ENCODE results near the gene ACTA1.
"Not testable (repeated sequence)": the region's sequence is repeated elsewhere in the genome, so short reads cannot be mapped to it uniquely, and the experiment has no call there.

The ACTA1 gene

DNA sequence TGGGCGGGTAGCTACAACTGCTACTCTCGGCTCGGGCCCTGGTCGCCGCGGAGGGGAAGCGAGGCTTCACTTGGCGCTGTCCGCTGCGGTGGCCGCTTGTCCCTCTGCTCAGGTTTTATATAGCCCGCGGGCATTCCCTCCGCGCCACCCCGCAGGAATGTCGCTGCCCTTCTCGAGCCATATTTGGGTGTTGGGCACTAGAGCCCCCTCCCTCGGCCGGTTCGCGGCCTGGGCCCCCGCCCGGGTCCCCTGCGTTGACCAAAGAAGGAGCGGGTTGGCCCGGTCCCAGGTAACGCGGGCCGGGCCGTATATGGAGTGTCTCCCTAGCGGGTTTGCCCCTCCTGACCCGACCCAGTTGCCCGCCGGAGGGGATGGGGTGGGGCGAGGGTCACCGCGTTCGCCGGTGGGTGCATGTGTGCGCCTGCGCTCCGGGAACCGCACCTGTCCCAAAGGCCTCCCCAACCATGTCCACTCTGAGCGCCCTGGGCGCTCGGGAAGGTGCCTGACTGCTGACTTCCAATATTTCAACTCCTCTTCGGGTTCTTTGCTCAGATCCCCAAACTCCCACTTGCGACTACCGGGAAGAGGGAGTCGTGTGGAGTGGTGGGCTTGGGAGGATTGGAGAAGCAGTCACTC is at the start of gene ACTA1:
ACTA1 (minus strand) TSS at position 90 of the 636 bp plus-strand sequence. CDS start 979 bp downstream, outside the sequence.
- no peak for DNase-seq (ENCODE audit: low read depth)

GRCh38 chr1:229482511-229482910 is 48.6 kb upstream of the ACTA1 start:
- DNase-seq (ENCODE audit: low read depth), result no peak

- no peak for DNase-seq (ENCODE audit: low read depth)
These were observed 46.6 kb upstream of the ACTA1 start for GRCh38 chr1:229480495-229480894.

DNA sequence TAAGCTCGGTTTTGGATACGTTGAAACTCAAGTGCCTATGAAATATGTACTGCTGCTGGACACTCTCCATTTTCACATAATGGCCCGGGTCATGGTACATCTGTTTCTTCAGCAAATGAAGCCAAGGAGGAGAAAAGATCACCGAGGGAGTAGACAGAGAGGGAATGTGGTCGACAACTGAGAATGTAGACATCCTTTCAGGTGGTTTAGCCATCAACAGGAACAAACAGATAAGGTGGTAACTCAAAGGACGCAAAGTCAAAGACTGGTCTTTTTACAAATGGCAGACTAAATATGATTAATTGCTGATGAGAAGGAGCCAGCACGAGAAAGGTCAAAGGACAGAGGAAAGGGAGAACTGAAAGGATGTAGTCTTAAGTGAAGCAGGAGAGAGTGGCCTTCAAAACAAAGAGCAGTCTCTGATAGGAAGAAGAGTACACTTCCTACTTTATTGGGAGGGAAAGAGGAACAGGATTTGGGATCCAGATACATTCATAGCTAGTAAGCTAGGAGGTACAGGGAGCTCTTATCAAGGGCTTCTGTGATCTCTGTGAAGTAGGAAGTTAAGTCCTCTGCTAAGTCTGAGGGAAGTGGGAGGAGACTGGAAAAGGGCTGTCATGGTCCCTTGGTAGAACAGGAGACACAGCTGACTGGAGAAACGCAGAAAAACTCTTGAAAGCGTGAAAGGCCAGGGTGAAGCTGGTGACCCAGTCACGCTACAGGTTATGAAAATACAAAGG is 45.9 kb upstream of the ACTA1 start:
- no peak for DNase-seq (ENCODE audit: low read depth)

- no peak for DNase-seq (ENCODE audit: low read depth)
These were observed 45.0 kb upstream of the ACTA1 start for GRCh38 chr1:229478852-229479251.

DNA sequence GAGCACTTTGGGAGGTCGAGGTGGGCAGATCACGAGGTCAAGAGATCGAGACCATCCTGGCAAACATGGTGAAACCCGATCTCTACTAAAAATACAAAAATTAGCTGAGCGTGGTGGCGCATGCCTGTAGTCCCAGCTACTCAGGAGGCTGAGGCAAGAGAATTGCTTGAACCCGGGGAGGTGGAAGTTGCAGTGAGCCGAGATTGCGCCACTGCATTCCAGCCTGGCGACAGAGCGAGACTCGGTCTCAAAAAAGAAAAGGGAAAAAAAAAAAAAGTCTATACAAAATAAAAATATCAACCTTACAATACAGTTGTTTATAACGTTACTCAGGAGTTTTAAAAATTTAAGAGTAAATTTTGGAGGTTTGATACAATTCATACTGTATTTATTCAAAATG is 42.0 kb upstream of the ACTA1 start:
- DNase-seq (ENCODE audit: low read depth), result not testable (repeated sequence)

- DNase-seq (ENCODE audit: low read depth), result no peak
These were observed 40.6 kb upstream of the ACTA1 start for GRCh38 chr1:229474509-229474908.

GRCh38 chr1:229471175-229471574 is 37.3 kb upstream of the ACTA1 start:
- no peak for DNase-seq (ENCODE audit: low read depth)

DNA sequence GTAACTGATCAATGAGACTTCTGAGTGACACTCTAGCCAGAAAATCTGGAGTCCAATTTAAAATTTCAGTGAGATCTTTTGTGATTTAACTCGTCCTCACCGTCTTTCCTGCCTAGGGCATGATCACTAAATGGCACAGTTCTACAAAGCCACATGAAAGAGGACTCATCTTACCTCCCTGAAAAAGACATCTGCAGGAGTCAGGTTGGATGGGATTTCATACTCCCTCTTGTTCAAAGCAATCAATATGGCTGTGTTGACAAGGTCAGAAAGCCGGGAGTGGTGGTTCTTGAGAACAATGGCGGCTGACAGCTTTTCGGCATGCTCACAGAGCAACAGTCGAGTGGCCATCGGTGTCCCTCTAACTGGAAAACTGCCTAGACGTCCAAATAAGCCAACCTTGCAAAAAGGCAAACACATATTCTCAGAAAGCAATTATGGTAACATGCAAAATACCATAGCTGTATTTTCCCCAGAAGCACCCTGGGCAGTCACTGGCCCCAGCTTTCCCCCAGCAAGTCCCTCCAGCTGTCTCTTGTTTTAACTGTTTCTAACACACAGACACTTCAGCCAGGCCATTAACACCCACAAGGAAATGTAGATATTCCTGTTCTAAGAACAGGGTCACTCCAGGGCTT is 36.6 kb upstream of the ACTA1 start:
- no peak for DNase-seq (ENCODE audit: low read depth)

DNA sequence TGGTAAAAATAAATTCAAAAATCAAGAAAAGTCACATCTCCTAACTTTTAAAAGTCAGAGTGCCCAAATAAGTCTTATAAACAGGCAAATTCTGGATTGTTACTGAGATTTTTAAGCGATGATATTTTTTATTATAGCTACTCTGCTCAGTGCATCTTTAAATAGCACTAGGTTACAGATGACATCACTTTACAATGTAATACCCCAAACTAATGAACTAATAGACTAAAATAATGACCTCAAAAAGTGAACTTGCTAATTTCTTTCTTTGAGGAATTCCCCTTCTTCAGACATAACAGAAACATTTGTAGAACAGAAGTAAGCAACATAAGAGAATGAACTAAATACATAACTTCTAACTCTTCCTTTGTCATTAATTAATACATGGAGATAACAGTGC is 33.0 kb upstream of the ACTA1 start:
- no peak for DNase-seq (ENCODE audit: low read depth)

GRCh38 chr1:229464672-229465071 is 30.8 kb upstream of the ACTA1 start:
- DNase-seq (ENCODE audit: low read depth), result no peak

DNA sequence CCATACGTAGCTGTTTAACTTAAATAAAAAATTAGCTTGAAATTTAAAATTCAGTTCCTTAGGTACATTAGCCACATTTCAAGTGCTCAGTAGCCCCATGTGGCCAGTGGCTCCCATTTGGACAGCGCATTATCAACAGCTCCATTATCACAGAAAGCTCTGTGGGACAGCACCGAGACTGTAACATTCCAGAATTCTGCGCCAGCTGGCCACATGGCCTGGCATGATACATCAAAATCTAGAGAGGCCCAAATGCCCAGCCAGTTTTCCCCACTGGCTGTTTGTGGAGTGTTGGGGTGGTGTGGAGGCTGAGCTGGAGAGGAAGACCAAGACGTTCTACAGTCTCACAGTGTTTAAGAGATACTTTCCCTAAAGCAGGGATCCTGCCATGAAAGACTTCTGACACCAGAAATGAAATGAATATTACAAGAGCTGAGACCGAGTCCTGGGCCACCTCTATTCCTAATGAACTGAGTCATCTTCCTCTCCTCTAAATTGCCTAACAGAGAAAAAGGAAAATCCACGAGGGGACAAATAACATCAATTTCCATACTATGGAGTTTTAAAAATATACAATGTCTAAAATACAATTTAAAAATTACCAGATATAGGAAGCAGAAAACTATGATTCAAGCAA is 27.3 kb upstream of the ACTA1 start:
- no peak for DNase-seq (ENCODE audit: low read depth)

- no peak for DNase-seq (ENCODE audit: low read depth)
These were observed 25.9 kb upstream of the ACTA1 start for GRCh38 chr1:229459815-229460214.

DNA sequence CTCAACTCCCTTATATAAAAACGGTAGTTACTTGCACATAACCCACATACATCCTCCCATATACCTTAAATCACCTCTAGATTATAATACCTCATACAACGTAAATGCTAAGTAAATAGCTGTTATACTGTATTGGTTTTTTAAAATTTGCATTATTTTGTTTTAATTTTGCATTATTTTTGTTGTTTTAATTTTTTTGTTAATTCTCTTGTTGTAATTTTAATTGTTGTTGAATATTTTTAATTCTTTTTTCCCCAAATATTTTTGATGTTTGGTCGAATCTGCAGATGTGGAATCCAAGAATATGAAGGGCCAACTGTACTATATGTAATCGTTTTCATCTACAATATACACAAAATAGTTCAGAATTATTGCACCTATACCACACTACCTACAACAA is 23.5 kb upstream of the ACTA1 start:
- no peak for DNase-seq (ENCODE audit: low read depth)

DNA sequence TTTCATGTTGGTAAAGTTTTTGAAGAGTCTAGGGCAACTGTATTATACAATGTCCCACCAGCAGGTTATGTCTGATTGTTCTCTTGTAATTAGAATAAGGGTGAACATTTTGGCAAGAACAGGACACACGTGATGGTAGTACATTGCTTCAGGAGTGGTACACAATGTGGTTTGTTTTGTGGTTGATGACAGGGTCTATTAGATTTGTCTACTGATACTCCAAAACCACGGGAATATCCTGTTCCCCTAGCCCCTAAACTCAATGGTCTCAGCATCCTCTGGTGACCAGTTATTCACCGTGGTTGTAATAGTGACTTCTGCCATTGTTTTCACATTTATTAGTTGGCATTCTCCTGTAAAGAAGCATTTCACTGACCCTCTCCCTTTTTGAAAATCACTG is 22.1 kb upstream of the ACTA1 start:
- DNase-seq (ENCODE audit: low read depth), result no peak

- DNase-seq (ENCODE audit: low read depth), result no peak
These were observed 20.2 kb upstream of the ACTA1 start for GRCh38 chr1:229454056-229454455.

DNA sequence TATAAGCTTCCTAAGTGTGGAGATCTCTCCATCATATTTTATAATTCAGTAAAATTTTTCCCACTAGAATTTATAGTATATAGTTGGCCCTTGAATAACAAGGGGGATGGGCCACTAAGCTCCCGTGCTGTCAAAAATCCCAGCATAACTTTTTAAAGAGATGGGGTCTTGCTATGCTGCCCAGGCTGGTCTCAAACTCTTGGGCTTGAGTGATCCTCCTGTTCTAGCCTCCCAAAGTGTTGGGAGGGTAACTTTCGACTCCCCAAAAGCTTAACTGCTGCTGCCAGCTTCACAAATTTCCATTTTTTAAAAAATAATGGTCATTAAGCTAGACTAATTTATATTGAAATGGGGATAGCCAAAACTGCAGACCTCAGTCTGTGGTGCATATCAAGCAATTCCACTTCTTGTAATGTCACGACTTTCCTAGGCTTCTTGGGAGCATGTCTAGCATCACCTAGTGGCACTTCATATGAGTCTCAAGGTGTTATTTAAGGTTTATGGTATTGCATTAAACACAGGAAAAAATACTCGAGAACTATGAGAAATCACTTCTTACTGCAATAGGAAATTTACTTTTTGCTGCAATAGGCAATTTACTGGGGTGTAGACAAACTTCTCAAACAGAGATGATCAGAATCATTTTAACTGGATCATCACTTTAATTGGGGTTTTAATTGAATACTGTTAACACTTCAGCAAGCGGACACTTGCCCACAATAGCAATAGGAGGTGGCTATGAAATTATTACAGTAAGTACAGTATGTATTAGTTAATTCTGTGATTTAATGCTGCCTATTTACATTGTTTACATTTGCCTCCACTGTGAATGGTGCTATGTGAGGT is 19.3 kb upstream of the ACTA1 start:
- no peak for DNase-seq (ENCODE audit: low read depth)

DNA sequence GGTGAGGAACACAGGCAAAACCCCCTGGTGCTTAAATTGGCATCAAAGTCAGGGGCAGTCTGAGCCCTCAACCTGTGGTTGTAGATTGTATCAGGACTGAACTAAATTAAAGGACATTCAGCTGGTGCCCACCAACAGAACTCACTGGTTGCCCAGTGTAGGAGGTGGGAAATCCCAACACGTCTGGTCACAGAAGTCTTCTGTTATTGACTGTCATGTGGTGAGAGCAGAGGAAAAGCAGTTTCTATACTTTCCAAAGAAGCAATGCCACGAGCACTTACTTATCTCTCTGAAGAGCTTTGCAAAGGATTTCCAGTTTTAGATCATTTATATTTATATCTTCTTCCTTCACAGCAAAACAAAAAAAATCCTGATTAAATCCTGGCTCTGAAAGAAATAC is 15.0 kb upstream of the ACTA1 start:
- DNase-seq (ENCODE audit: low read depth), result no peak

- DNase-seq (ENCODE audit: low read depth), result no peak
These were observed 14.5 kb upstream of the ACTA1 start for GRCh38 chr1:229448354-229448753.

DNA sequence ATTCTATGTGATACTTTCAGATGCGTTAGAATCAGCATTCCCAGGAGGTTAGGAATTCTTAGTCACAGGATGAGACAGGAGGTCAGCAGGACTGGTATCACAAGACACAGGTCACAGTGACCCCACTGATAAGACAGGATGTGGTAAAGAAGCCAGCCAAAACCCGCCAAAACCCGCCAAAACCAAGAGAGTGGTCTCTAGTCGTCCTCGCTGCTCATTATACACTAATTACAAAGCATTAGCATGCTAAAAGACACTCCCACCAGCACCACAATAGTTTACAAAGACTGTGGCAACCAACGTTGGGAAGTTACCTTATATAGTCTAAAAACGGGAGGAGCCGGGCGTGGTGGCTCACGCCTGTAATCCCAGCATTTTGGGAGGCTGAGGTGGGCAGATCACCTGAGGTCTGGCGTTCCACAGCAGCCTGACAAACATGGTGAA is 13.9 kb upstream of the ACTA1 start:
- no peak for DNase-seq (ENCODE audit: low read depth)

GRCh38 chr1:229445828-229446227 is 11.9 kb upstream of the ACTA1 start:
- no peak for DNase-seq (ENCODE audit: low read depth)

Measured in stimulated activated CD8-positive, alpha-beta memory T cell treated with anti-CD3 and anti-CD28 coated beads, Interleukin-7, amount 100 ng/mL, for 24 hours (primary cell).